Thymus (tissue), 11 donors: Measurements from ENCODE around the gene ELAPOR1. TPM values are rescaled to one million over a fixed set of nuclear protein-coding genes. Genes with fewer than 3 reads are reported as not detected.
A peak's percentile ranks its signal among the peaks of the same experiment; 100 is the strongest.

Source experiments
- DNase-seq, 9 donors: peaks; one replicate each; pipeline ENCODE4 v3.0.0-alpha.2; 2013; ENCODE audit warnings: low spot score in 9 of 9, low read depth in 6 of 9, missing footprints in 1 of 9
- H3K27ac ChIP-seq, 2 donors: one replicate each; pipeline ENCODE4 v1.5.1; 2013; ENCODE audit warnings: control low read depth in 1 of 2, low read depth in 1 of 2, low read length in 1 of 2, mild to moderate bottlenecking in 1 of 2, moderate library complexity in 1 of 2
- H3K27me3 ChIP-seq, 2 donors: one replicate each; pipeline ENCODE4 v1.5.1; 2013; ENCODE audit warnings: low read length in 1 of 2; ENCODE audit not compliant: control insufficient read depth in 2 of 2, insufficient read depth in 1 of 2
- H3K36me3 ChIP-seq, 2 donors: one replicate each; pipeline ENCODE4 v1.5.1; 2013; ENCODE audit warnings: low read length in 1 of 2, mild to moderate bottlenecking in 1 of 2, moderate library complexity in 1 of 2; ENCODE audit not compliant: control insufficient read depth in 2 of 2, insufficient read depth in 2 of 2
- H3K4me1 ChIP-seq, 2 donors: one replicate each; pipeline ENCODE4 v1.5.1; 2013; ENCODE audit warnings: low read length in 2 of 2; ENCODE audit not compliant: control insufficient read depth in 2 of 2, insufficient read depth in 2 of 2
- H3K4me3 ChIP-seq, 2 donors: one replicate each; pipeline ENCODE4 v1.5.1; 2013; ENCODE audit warnings: low read length in 2 of 2, control low read depth in 1 of 2, mild to moderate bottlenecking in 1 of 2
- H3K9me3 ChIP-seq, 2 donors: one replicate each; pipeline ENCODE4 v1.5.1; 2013; ENCODE audit warnings: low read length in 1 of 2, mild to moderate bottlenecking in 1 of 2; ENCODE audit not compliant: control insufficient read depth in 2 of 2, insufficient read depth in 1 of 2
- WGBS: extraction: QIAGEN DNeasy Blood & Tissue Kit; methylation state at CpG from one replicate; pipeline ENCODE4 v1.1.7; 2013; 5-methylcytosine and 5-hydroxymethylcytosine counted together
- polyA plus RNA-seq: library from polyadenylated mRNA; stranded (reverse); fragments of 200-250 nt; gene quantifications from one replicate; pipeline ENCODE4 v1.2.3, GENCODE V29; 2013
- total RNA-seq: library from RNA; stranded (reverse); fragments of 120-200 nt; gene quantifications from one replicate; pipeline ENCODE4 v1.2.4, GENCODE V29; 2013
- donor health status: healthy.

Gene ELAPOR1
- total and polyA plus RNA-seq, 2 donors, result 1.2 to 1.3 TPM

DNA sequence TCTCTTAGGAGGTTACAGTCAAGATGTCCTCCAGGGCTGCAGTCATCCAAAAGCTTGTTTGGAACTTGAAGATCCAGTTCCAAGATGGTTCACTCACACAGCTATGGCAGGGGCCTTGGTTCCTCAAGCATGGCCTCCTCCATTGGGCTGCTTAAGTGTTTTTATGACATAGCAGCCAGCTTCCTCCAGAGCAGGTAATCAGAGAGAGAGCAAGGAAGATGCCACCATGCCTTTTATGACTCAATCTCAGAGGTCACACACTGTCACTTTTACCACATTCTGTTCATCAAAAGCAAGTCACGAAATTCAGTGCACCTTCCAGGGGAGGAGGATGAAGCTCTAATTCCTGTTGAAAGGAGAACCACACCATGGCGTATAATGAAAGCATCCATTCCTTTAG, 17.1 kb downstream of the ELAPOR1 start:
- H3K4me1 ChIP-seq, result peaks cover 12 to 20% of the 10 kb centered on the region in 2 donors
- 76% methylated on average over 2 of the region's 2 CpGs for WGBS
- no peak overlapping the region for H3K27ac ChIP-seq
- H3K4me3 ChIP-seq, result no peak overlapping the region
- DNase-seq, result no peak
- H3K36me3 ChIP-seq, result no peaks in the 10 kb centered on the region
- no peaks in the 10 kb centered on the region for H3K27me3 ChIP-seq
- H3K9me3 ChIP-seq, result no peaks in the 10 kb centered on the region

DNA sequence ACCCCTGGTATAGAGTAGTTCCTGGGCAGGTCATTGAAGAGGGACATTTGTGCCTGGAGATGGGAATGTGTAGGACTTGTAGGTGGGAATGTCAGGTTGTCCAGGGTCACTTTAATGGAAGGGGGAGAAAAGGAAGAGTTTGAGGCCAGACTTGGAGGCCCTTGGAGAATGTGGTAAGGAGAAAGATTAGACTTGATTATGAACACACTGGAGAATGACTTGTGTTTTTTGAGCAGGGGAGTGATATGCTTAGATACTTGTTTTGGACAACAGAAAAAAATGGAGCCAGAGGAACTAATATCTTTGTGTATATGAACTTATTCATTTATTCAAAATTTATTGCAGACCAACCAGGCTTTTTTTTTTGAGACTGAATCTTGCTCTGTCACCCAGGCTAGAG, 17.9 kb downstream of the ELAPOR1 start:
- H3K4me1 ChIP-seq, result peaks cover 12 to 20% of the 10 kb centered on the region in 2 donors
- no peak overlapping the region for H3K27ac ChIP-seq
- H3K27me3 ChIP-seq, result no peaks in the 10 kb centered on the region
- H3K36me3 ChIP-seq, result no peaks in the 10 kb centered on the region
- H3K9me3 ChIP-seq, result no peaks in the 10 kb centered on the region
- no peak overlapping the region for H3K4me3 ChIP-seq
- DNase-seq, result no peak

DNA sequence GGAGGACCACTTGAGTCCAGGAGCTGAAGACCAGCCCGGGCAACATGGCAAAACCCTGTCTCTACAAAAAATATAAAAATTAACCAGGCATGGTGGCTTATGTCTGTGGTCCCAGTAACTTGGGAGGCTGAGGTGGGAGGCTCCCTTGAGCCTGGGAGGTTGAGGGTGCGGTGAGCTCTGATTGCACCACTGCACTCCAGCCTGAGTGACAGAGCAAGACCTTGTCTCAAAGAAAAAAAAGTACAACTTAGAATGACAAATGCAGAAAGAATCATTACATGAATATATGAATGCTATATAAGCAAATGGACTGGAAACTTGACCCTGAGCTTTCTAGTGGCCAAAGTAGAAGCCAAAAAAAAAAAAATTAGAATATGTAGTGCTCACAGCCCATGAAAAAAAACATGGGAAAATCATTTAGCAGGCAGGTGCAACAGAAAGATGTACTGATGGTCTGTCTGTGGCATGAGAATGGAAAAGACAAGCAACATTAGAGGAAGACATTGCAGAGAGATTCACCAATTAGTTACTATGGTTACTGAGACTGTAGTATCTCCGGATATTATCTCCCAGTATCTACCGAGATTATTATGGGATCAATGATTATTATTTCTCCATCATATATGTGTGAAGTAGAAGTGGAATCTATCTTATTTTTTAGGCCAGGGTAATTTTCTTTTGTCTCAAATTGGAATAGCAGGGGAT, 19.2 kb downstream of the ELAPOR1 start:
- Histone ChIP-seq H3K9me3 (no peaks in the 10 kb centered on the region), H3K27ac (peak overlapping the region; percentile 11 to 94), H3K27me3 (no peaks in the 10 kb centered on the region), H3K4me1 (peaks cover 12 to 23% of the 10 kb centered on the region in 2 donors), H3K4me3 (no peak overlapping the region), H3K36me3 (no peaks in the 10 kb centered on the region)
- 93% methylated on average over 4 of the region's 4 CpGs for WGBS
- DNase-seq, result no peak

- H3K9me3 ChIP-seq, result no peaks in the 10 kb centered on the region
- H3K4me3 ChIP-seq, result no peak overlapping the region
- DNase-seq, result peak in 4 of 9 donors; percentile 9 to 56 (median 11)
- H3K36me3 ChIP-seq, result no peaks in the 10 kb centered on the region
- WGBS, result 61% methylated on average over 2 of the region's 2 CpGs
- peaks cover 12 to 28% of the 10 kb centered on the region in 2 donors for H3K4me1 ChIP-seq
- H3K27ac ChIP-seq, result peak overlapping the region; percentile 58 to 94
- no peaks in the 10 kb centered on the region for H3K27me3 ChIP-seq
Observed at GRCh38 chr1:109133815-109134214, 19.9 kb downstream of the ELAPOR1 start.

GRCh38 chr1:109134423-109134822, 20.5 kb downstream of the ELAPOR1 start:
- no peaks in the 10 kb centered on the region for H3K27me3 ChIP-seq
- no peaks in the 10 kb centered on the region for H3K36me3 ChIP-seq
- no peak overlapping the region for H3K4me3 ChIP-seq
- peaks cover 12 to 28% of the 10 kb centered on the region in 2 donors for H3K4me1 ChIP-seq
- DNase-seq, result peak in 8 of 9 donors; percentile 40 to 87 (median 56)
- no peaks in the 10 kb centered on the region for H3K9me3 ChIP-seq
- WGBS, result 13% methylated on average over 7 of the region's 7 CpGs
- peak overlapping the region; percentile 66 to 94 for H3K27ac ChIP-seq

DNA sequence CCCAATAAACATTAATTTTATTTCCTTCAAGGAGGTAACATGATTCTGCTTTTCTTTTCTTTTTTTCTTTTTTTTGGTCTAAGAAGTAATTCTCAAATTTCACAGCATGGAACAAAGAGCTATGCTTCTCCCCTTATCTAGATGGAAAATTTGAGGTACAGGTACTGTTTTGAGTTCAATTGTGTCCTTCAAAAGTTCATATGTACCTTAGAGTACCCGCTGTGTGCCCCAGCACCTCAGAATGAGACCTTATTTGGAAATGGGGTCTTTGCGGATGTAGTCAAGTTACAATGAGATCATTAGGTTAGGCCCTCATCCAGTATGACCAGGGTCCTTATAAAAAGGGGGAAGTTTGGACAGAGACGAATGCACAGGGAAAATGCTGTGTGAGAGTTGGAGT, 22.0 kb downstream of the ELAPOR1 start:
- 97% methylated on average over 3 of the region's 3 CpGs for WGBS
- DNase-seq, result no peak
- no peak overlapping the region for H3K4me3 ChIP-seq
- no peak overlapping the region for H3K27ac ChIP-seq
- no peaks in the 10 kb centered on the region for H3K36me3 ChIP-seq
- H3K4me1 ChIP-seq, result peaks cover 12 to 28% of the 10 kb centered on the region in 2 donors
- no peaks in the 10 kb centered on the region for H3K9me3 ChIP-seq
- H3K27me3 ChIP-seq, result no peaks in the 10 kb centered on the region

GRCh38 chr1:109136766-109137165, 22.9 kb downstream of the ELAPOR1 start:
- no peaks in the 10 kb centered on the region for H3K27me3 ChIP-seq
- no peaks in the 10 kb centered on the region for H3K36me3 ChIP-seq
- no peaks in the 10 kb centered on the region for H3K9me3 ChIP-seq
- DNase-seq, result no peak
- H3K4me1 ChIP-seq, result peaks cover 12 to 28% of the 10 kb centered on the region in 2 donors
- H3K4me3 ChIP-seq, result no peak overlapping the region
- WGBS, result 97% methylated on average over 6 of the region's 6 CpGs
- H3K27ac ChIP-seq, result no peak overlapping the region

DNA sequence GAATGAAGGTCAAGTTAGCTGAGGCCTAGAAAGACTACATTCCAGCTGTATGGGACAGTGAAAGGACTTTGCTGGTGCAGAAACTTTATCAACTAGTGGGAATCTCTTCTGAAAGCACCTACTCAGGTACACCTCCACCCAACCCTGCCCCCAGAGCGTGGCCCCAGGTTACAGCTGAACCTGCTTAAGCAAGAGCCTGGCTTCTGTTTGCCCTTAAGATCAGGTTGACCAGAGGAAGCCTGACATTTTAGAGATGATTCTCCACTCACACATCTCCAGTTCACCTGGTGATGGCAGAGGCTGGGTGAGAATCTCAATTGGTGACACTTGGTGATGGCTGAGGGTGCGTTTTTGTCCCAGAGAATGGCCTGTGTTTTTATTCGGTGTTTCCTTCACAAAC, 24.0 kb downstream of the ELAPOR1 start:
- H3K4me3 ChIP-seq, result no peak overlapping the region
- H3K9me3 ChIP-seq, result no peaks in the 10 kb centered on the region
- no peak for DNase-seq
- H3K27me3 ChIP-seq, result no peaks in the 10 kb centered on the region
- no peak overlapping the region for H3K27ac ChIP-seq
- no peaks in the 10 kb centered on the region for H3K36me3 ChIP-seq
- H3K4me1 ChIP-seq, result peaks cover 12 to 28% of the 10 kb centered on the region in 2 donors
- WGBS, result 80% methylated on average over 3 of the region's 3 CpGs

DNA sequence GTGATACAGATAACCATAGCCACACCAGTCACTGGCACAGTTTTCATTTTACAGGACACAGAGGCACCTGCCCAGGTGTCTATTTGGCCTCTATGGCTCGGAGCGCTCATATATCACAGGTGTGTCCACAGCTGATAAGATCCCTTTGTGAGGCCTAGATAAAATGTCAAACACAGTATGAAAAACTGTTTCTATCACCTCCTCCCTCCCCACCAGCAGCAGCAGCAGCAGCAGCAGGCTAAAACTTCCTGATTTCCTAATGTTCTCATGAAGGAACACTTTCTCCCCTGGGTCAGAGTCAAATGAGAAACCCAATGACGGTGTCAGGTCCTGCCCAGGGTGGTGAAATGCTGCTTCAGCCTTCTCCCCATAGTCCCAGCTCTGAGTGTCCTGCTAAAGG, 24.4 kb downstream of the ELAPOR1 start:
- Histone ChIP-seq H3K4me3 (no peak overlapping the region), H3K27ac (no peak overlapping the region), H3K9me3 (no peaks in the 10 kb centered on the region), H3K27me3 (no peaks in the 10 kb centered on the region), H3K4me1 (peaks cover 12 to 28% of the 10 kb centered on the region in 2 donors), H3K36me3 (no peaks in the 10 kb centered on the region)
- DNase-seq, result no peak
- 96% methylated on average over 3 of the region's 3 CpGs for WGBS
